CD4-positive, CD25-positive, alpha-beta regulatory T cell (primary cell): ENCODE data around the gene GJA3. TPM values are rescaled to one million over a fixed set of nuclear protein-coding genes. Genes with fewer than 3 reads are reported as not detected.

Experiments used
- ATAC-seq, 2 donors: fragments of 150-1000 bp; cut with Tn5 transposase; one replicate each; pipeline ENCODE4 v1.10.0; 2021; ENCODE audit warnings: low read depth in 2 of 2, moderate number of reproducible peaks in 2 of 2, moderate library complexity in 1 of 2
- DNase-seq, 3 donors: peaks; one replicate each; pipeline versions ENCODE4 v3.0.0 to v3.0.0-alpha.2; 2012 to 2022; ENCODE audit warnings: mixed read lengths in 1 of 3
- H3K27ac ChIP-seq: one replicate; pipeline ENCODE4 v1.7.0; 2013; ENCODE audit warnings: mild to moderate bottlenecking, low read length; ENCODE audit not compliant: insufficient read depth, poor library complexity, severe bottlenecking
- H3K27me3 ChIP-seq: one replicate; pipeline ENCODE4 v1.7.0; 2013; ENCODE audit warnings: low read length; ENCODE audit not compliant: control insufficient read depth, insufficient read depth
- H3K36me3 ChIP-seq: one replicate; pipeline ENCODE4 v1.7.0; 2013; ENCODE audit warnings: mild to moderate bottlenecking, low read length, moderate library complexity; ENCODE audit not compliant: control insufficient read depth, insufficient read depth
- H3K4me1 ChIP-seq: 2 replicates; pipeline ENCODE4 v1.7.0; 2013; ENCODE audit warnings: mild to moderate bottlenecking, low read length; ENCODE audit not compliant: insufficient read depth, control insufficient read depth, poor library complexity, severe bottlenecking
- H3K4me3 ChIP-seq: one replicate; pipeline ENCODE4 v1.7.0; 2013; ENCODE audit warnings: low read depth, mild to moderate bottlenecking, low read length, moderate library complexity
- H3K9me3 ChIP-seq, 2 experiments: 1 replicate in 1 of 2; 2 replicates in 1 of 2; pipeline ENCODE4 v1.7.0; 2013; ENCODE audit warnings: low read length in 2 of 2, mild to moderate bottlenecking in 1 of 2, moderate library complexity in 1 of 2; ENCODE audit not compliant: control insufficient read depth in 2 of 2
- H3K27ac Mint-ChIP-seq, 3 donors: one replicate each; pipeline ENCODE4 v1.8.0; 2020 to 2022; ENCODE audit warnings: mild to moderate bottlenecking in 3 of 3, mixed read lengths in 3 of 3, moderate library complexity in 2 of 3
- H3K27me3 Mint-ChIP-seq: one replicate; pipeline ENCODE4 v1.8.0; 2022; ENCODE audit warnings: mild to moderate bottlenecking, mixed read lengths
- H3K36me3 Mint-ChIP-seq: one replicate; pipeline ENCODE4 v1.8.0; 2020; ENCODE audit warnings: mixed read lengths
- H3K4me1 Mint-ChIP-seq, 4 donors: one replicate each; pipeline ENCODE4 v1.8.0; 2020 to 2022; ENCODE audit warnings: mixed read lengths in 4 of 4, mild to moderate bottlenecking in 1 of 4
- H3K4me3 Mint-ChIP-seq, 4 donors: one replicate each; pipeline ENCODE4 v1.8.0; 2020 to 2022; ENCODE audit warnings: mild to moderate bottlenecking in 4 of 4, mixed read lengths in 4 of 4, moderate library complexity in 3 of 4
- H3K9me3 Mint-ChIP-seq, 7 donors: one replicate each; pipeline ENCODE4 v1.8.0; 2020 to 2022; ENCODE audit warnings: mixed read lengths in 7 of 7, mild to moderate bottlenecking in 3 of 7, moderate library complexity in 2 of 7
- polyA plus RNA-seq, 4 donors: library from polyadenylated mRNA; unstranded; fragments of 300-500 nt; fragmentation: Illumina TruSeq; gene quantifications; one replicate each; pipeline ENCODE4 v1.2.3, GENCODE V29; 2021
- total RNA-seq: library from RNA; stranded (reverse); gene quantifications from one replicate; pipeline ENCODE4 v1.2.3, GENCODE V29; 2022

GJA3 gene
- total RNA-seq (not detected), polyA plus RNA-seq (under 1 TPM in 1 of 4 donors, not detected in 3; 0.06 TPM)

GRCh38 chr13:20160306-20161274 lies at the start of gene GJA3:
Gene GJA3 (minus strand): TSS chr13:20161052. CDS start chr13:20143288, 17,764 bp downstream.
- DNase-seq (peak; percentile 31 to 53 (median 33)), ATAC-seq (peak; percentile 29 to 31)
- Mint-ChIP-seq H3K36me3 (no peaks in the 10 kb centered on the region), H3K9me3 (peaks cover 0 to 2% (median 0%) of the 10 kb centered on the region in 7 donors), H3K27ac (peak within 1 kb of the TSS in 1 of 3 donors; percentile 9), H3K27me3 (peaks cover 66% of the 10 kb centered on the region), H3K4me1 (peaks cover 9 to 24% (median 17%) of the 10 kb centered on the region in 4 donors), H3K4me3 (peak within 1 kb of the TSS; percentile 71 to 87 (median 86))
- H3K36me3 ChIP-seq = no peaks in the 10 kb centered on the region
- peaks cover 35% of the 10 kb centered on the region for H3K27me3 ChIP-seq
- no peaks in the 10 kb centered on the region for H3K9me3 ChIP-seq
- peak within 1 kb of the TSS; percentile 18 for H3K4me3 ChIP-seq
- peaks cover 31% of the 10 kb centered on the region for H3K4me1 ChIP-seq
- no peak within 1 kb of the TSS for H3K27ac ChIP-seq

GRCh38 chr13:20209948-20210347 lies 49.1 kb upstream of the GJA3 start:
- Histone ChIP-seq H3K27me3 (peaks cover 15% of the 10 kb centered on the region), H3K36me3 (no peaks in the 10 kb centered on the region), H3K4me3 (no peak overlapping the region), H3K27ac (no peak overlapping the region), H3K9me3 (no peaks in the 10 kb centered on the region), H3K4me1 (no peaks in the 10 kb centered on the region)
- Mint-ChIP-seq H3K4me1 (no peaks in the 10 kb centered on the region), H3K9me3 (peaks cover 0 to 7% (median 0%) of the 10 kb centered on the region in 7 donors), H3K27me3 (peaks cover 33% of the 10 kb centered on the region), H3K27ac (no peak overlapping the region), H3K4me3 (no peak overlapping the region), H3K36me3 (no peaks in the 10 kb centered on the region)
- no peak for DNase-seq
- ATAC-seq = no peak

GRCh38 chr13:20206698-20207235 lies 45.9 kb upstream of the GJA3 start:
- no peak for DNase-seq
- H3K9me3 ChIP-seq = peaks cover 0 to 4% of the 10 kb centered on the region in 2 experiments
- H3K27me3 ChIP-seq = peaks cover 12% of the 10 kb centered on the region
- peaks cover 0 to 4% (median under 1%) of the 10 kb centered on the region in 7 donors for H3K9me3 Mint-ChIP-seq
- H3K36me3 ChIP-seq = no peaks in the 10 kb centered on the region
- H3K4me1 ChIP-seq = no peaks in the 10 kb centered on the region
- H3K4me3 ChIP-seq = no peak overlapping the region
- H3K27ac Mint-ChIP-seq = peak overlapping the region in 1 of 3 donors; percentile 4
- peaks cover 26% of the 10 kb centered on the region for H3K27me3 Mint-ChIP-seq
- H3K4me1 Mint-ChIP-seq = no peaks in the 10 kb centered on the region
- no peaks in the 10 kb centered on the region for H3K36me3 Mint-ChIP-seq
- H3K27ac ChIP-seq = no peak overlapping the region
- ATAC-seq = no peak
- no peak overlapping the region for H3K4me3 Mint-ChIP-seq

GRCh38 chr13:20206065-20206697 lies 45.3 kb upstream of the GJA3 start:
- H3K36me3 ChIP-seq = no peaks in the 10 kb centered on the region
- H3K9me3 Mint-ChIP-seq = peaks cover 0 to 8% (median 1%) of the 10 kb centered on the region in 7 donors
- no peaks in the 10 kb centered on the region for H3K4me1 ChIP-seq
- H3K27ac Mint-ChIP-seq = no peak overlapping the region
- H3K27me3 Mint-ChIP-seq = peaks cover 24% of the 10 kb centered on the region
- no peak overlapping the region for H3K27ac ChIP-seq
- H3K4me3 Mint-ChIP-seq = no peak overlapping the region
- no peak overlapping the region for H3K4me3 ChIP-seq
- ATAC-seq (no peak), DNase-seq (no peak)
- peaks cover 15% of the 10 kb centered on the region for H3K27me3 ChIP-seq
- H3K36me3 Mint-ChIP-seq = no peaks in the 10 kb centered on the region
- peaks cover 0 to 4% of the 10 kb centered on the region in 2 experiments for H3K9me3 ChIP-seq
- H3K4me1 Mint-ChIP-seq = no peaks in the 10 kb centered on the region

- Histone ChIP-seq H3K36me3 (no peaks in the 10 kb centered on the region), H3K27me3 (peaks cover 56% of the 10 kb centered on the region), H3K9me3 (peaks cover 0 to 4% of the 10 kb centered on the region in 2 experiments), H3K4me1 (peaks cover 8% of the 10 kb centered on the region), H3K27ac (no peak overlapping the region), H3K4me3 (no peak overlapping the region)
- DNase-seq (no peak), ATAC-seq (no peak)
- Mint-ChIP-seq H3K36me3 (no peaks in the 10 kb centered on the region), H3K4me1 (peaks cover 0 to 14% (median 12%) of the 10 kb centered on the region in 4 donors), H3K9me3 (peaks cover 0 to 8% (median 0%) of the 10 kb centered on the region in 7 donors), H3K4me3 (no peak overlapping the region), H3K27me3 (peaks cover 79% of the 10 kb centered on the region), H3K27ac (no peak overlapping the region)
Measured at GRCh38 chr13:20198781-20199180, 37.9 kb upstream of the GJA3 start.

- H3K9me3 Mint-ChIP-seq = peaks cover 0 to 5% (median 0%) of the 10 kb centered on the region in 7 donors
- Histone ChIP-seq H3K27me3 (peaks cover 54% of the 10 kb centered on the region), H3K9me3 (peaks cover 0 to 3% of the 10 kb centered on the region in 2 experiments), H3K4me1 (peaks cover 22% of the 10 kb centered on the region), H3K36me3 (no peaks in the 10 kb centered on the region), H3K27ac (no peak overlapping the region), H3K4me3 (no peak overlapping the region)
- DNase-seq (peak in 2 of 3 donors; percentile 56 to 75), ATAC-seq (peak; percentile 77 to 80)
- no peak overlapping the region for H3K27ac Mint-ChIP-seq
- no peak overlapping the region for H3K4me3 Mint-ChIP-seq
- H3K4me1 Mint-ChIP-seq = peaks cover 0 to 19% (median 14%) of the 10 kb centered on the region in 4 donors
- no peaks in the 10 kb centered on the region for H3K36me3 Mint-ChIP-seq
- H3K27me3 Mint-ChIP-seq = peaks cover 78% of the 10 kb centered on the region
Measured at GRCh38 chr13:20197361-20197834, 36.5 kb upstream of the GJA3 start.

- no peaks in the 10 kb centered on the region for H3K9me3 Mint-ChIP-seq
- DNase-seq (no peak), ATAC-seq (no peak)
- H3K36me3 Mint-ChIP-seq = no peaks in the 10 kb centered on the region
- no peak overlapping the region for H3K27ac Mint-ChIP-seq
- Histone ChIP-seq H3K4me3 (no peak overlapping the region), H3K36me3 (no peaks in the 10 kb centered on the region), H3K27ac (no peak overlapping the region), H3K4me1 (peaks cover 29% of the 10 kb centered on the region), H3K9me3 (no peaks in the 10 kb centered on the region), H3K27me3 (peaks cover 58% of the 10 kb centered on the region)
- peak overlapping the region in 1 of 4 donors; percentile 17 for H3K4me3 Mint-ChIP-seq
- H3K27me3 Mint-ChIP-seq = peaks cover 86% of the 10 kb centered on the region
- H3K4me1 Mint-ChIP-seq = peaks cover 0 to 24% (median 17%) of the 10 kb centered on the region in 4 donors
Measured at GRCh38 chr13:20195801-20196200, 34.9 kb upstream of the GJA3 start.
